ENCODE measurements around the gene MT2A. TPM values are rescaled to one million over a fixed set of nuclear protein-coding genes. Genes with fewer than 3 reads are reported as not detected.

The MT2A gene
- total and polyA plus RNA-seq, 2 of the 13 experiments (the other 11 are each of a cell fraction or from before 2014, with no cell fraction given): 135 to 371 TPM

DNA sequence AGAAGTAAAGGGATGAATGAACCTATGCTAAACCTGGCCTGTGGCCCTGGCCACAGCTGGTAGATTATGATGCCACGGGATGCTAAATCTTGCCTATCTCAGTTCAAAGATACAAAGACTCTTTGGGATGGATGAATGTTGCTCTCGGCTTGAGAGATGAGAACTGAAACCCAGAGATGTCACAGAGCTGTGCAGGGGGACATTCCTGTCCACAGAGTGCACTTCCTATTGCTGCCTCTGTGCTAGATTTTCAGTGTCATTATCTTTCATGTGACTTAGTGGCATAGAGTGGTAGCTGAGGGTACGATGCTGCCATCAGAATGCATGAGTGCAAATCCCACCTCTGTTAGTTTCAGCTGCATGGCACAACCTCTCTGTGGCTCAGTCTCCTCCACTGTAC is 21.8 kb downstream of the MT2A start (continued):
- TF ChIP-seq SNAPC4 (CRISPR knock-in tag; IDR thresholded peaks at IDR 0.05) (no peak), ZFP36L2 (CRISPR knock-in tag; IDR thresholded peaks at IDR 0.05) (no peak)
- TF ChIP-seq, protein P1, sequence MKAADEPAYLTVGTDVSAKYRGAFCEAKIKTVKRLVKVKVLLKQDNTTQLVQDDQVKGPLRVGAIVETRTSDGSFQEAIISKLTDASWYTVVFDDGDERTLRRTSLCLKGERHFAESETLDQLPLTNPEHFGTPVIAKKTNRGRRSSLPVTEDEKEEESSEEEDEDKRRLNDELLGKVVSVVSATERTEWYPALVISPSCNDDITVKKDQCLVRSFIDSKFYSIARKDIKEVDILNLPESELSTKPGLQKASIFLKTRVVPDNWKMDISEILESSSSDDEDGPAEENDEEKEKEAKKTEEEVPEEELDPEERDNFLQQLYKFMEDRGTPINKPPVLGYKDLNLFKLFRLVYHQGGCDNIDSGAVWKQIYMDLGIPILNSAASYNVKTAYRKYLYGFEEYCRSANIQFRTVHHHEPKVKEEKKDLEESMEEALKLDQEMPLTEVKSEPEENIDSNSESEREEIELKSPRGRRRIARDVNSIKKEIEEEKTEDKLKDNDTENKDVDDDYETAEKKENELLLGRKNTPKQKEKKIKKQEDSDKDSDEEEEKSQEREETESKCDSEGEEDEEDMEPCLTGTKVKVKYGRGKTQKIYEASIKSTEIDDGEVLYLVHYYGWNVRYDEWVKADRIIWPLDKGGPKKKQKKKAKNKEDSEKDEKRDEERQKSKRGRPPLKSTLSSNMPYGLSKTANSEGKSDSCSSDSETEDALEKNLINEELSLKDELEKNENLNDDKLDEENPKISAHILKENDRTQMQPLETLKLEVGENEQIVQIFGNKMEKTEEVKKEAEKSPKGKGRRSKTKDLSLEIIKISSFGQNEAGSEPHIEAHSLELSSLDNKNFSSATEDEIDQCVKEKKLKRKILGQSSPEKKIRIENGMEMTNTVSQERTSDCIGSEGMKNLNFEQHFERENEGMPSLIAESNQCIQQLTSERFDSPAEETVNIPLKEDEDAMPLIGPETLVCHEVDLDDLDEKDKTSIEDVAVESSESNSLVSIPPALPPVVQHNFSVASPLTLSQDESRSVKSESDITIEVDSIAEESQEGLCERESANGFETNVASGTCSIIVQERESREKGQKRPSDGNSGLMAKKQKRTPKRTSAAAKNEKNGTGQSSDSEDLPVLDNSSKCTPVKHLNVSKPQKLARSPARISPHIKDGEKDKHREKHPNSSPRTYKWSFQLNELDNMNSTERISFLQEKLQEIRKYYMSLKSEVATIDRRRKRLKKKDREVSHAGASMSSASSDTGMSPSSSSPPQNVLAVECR (CRISPR knock-in tag; IDR thresholded peaks at IDR 0.05; ENCODE audit: borderline replicate concordance): no peak
- TF ChIP-seq, protein P2, sequence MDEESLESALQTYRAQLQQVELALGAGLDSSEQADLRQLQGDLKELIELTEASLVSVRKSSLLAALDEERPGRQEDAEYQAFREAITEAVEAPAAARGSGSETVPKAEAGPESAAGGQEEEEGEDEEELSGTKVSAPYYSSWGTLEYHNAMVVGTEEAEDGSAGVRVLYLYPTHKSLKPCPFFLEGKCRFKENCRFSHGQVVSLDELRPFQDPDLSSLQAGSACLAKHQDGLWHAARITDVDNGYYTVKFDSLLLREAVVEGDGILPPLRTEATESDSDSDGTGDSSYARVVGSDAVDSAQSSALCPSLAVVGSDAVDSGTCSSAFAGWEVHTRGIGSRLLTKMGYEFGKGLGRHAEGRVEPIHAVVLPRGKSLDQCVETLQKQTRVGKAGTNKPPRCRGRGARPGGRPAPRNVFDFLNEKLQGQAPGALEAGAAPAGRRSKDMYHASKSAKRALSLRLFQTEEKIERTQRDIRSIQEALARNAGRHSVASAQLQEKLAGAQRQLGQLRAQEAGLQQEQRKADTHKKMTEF (CRISPR knock-in tag; IDR thresholded peaks at IDR 0.05): no peak
